Measurements from ENCODE around the gene KCTD19. TPM values are rescaled to one million over a fixed set of nuclear protein-coding genes. Genes with fewer than 3 reads are reported as not detected.

KCTD19 gene
- total RNA-seq, 1 experiment from 2014 or later, result 0.32 TPM

DNA sequence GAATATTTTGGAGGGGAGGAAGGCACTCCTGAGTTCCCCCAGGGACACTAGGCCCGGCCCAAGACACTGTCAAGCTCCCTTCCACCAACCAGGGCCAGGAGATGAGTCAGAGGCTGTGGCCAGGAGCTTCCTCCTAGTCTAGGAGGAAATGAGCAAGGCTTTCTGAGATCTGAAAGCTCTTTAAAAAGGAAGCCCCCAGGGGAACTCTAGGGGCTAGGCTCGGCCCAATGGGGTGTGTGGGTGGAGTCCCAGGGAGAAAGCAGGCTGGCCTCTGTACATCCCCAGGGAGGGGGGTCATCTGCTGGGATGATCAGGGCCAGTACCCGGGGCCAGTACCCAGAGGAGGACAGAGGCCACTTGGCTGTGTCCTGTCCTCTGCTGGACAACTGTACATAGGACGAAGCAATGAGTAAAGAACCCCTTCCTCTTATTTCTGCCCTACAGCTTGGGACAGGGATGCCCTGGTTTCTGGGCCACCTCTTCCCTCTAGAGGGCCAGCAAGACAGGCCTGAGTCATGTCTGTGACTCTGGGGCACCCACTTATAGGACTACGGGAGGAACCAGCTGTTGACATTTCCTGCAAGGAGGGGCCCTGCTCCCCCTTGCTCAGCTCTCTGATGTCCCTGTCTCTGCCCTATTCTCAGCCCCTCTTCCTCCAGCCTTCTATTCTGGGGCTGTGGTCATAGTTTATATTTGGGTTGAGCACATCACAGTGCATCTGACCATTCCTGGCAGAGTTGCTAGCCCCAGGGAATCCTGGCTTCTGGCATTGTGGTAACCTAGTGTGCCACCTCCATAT is 82.0 kb downstream of the KCTD19 start:
- POLR2A ChIA-PET (ENCODE audit: low non-redundant PET), result interaction anchor here (0.6 kb wide), 1 partner anchor 266 kb away, joined by 4 read pairs; no protein-coding TSS in a partner anchor
- no TSS peak for BruUV-seq (replicated peaks)
- Histone ChIP-seq H3K27me3 (replicated peaks; ENCODE audit: insufficient read depth, low read depth, low read length, poor library complexity) (no peaks in the 10 kb centered on the region), H3K9me3 (ENCODE audit: low read depth, low read length, poor library complexity, severe bottlenecking) (no peaks in the 10 kb centered on the region), H3K36me3 (ENCODE audit: insufficient read depth, low read length, poor library complexity, severe bottlenecking) (no peaks in the 10 kb centered on the region), H3K4me3 (ENCODE audit: low read depth, low read length, poor library complexity, severe bottlenecking) (no peak overlapping the region), H3K4me1 (ENCODE audit: insufficient read depth, low read length, poor library complexity, severe bottlenecking) (peaks cover 67% of the 10 kb centered on the region), H3K27ac (ENCODE audit: low read depth, low read length, poor library complexity, severe bottlenecking) (peak overlapping the region; percentile 79)
- peak; percentile 95 for DNase-seq (ENCODE audit: low spot score)
- TF ChIP-seq EZH2 (IDR thresholded peaks at IDR 0.05; ENCODE audit: borderline replicate concordance, low read depth, low read length, poor library complexity, severe bottlenecking), result no peak
- intact Hi-C loops (cut with micrococcal nuclease; ENCODE audit: unreplicated experiment), result no loop called here
- CTCF ChIA-PET, result interaction anchor here (0.5 to 1.1 kb wide), 4 partner anchors 44 to 287 kb away, joined by 3 to 8 read pairs (median 6); no protein-coding TSS in a partner anchor

DNA sequence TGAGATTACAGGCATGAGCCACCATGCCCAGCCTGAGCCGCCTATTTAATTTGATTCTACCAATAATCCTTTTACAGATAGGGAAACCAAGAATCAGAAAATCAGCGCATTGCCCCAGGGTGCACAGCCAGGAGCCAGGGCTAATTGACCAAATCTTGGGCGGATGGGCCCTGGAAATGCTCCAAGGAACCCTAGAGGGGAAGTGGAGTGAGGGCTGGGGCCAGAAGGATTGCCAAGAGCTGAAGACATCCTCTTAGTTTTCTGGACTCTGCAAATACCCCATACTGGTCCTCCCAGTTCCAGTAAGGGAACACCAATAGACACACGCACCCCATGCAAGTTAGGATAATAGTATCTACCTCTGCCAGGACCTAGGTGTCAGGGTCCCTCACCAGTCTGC is 83.1 kb downstream of the KCTD19 start:
- no peaks in the 10 kb centered on the region for H3K9me3 ChIP-seq (ENCODE audit: low read depth, low read length, poor library complexity, severe bottlenecking)
- peak overlapping the region; percentile 79 for H3K27ac ChIP-seq (ENCODE audit: low read depth, low read length, poor library complexity, severe bottlenecking)
- no peak overlapping the region for H3K4me3 ChIP-seq (ENCODE audit: low read depth, low read length, poor library complexity, severe bottlenecking)
- intact Hi-C loops (cut with micrococcal nuclease; ENCODE audit: unreplicated experiment), result no loop called here
- ChIA-PET CTCF (no interaction called here), POLR2A (ENCODE audit: low non-redundant PET) (interaction anchor here (0.6 kb wide), 1 partner anchor 12 kb away, joined by 3 read pairs; no protein-coding TSS in a partner anchor)
- peak; percentile 37 for DNase-seq (ENCODE audit: low spot score)
- peaks cover 58% of the 10 kb centered on the region for H3K4me1 ChIP-seq (ENCODE audit: insufficient read depth, low read length, poor library complexity, severe bottlenecking)
- peaks cover 2% of the 10 kb centered on the region for H3K36me3 ChIP-seq (ENCODE audit: insufficient read depth, low read length, poor library complexity, severe bottlenecking)
- no TSS peak for BruUV-seq (replicated peaks)
- H3K27me3 ChIP-seq (replicated peaks; ENCODE audit: insufficient read depth, low read depth, low read length, poor library complexity), result no peaks in the 10 kb centered on the region
- no peak for TF ChIP-seq EZH2 (IDR thresholded peaks at IDR 0.05; ENCODE audit: borderline replicate concordance, low read depth, low read length, poor library complexity, severe bottlenecking)
- TF ChIP-seq, protein P1, sequence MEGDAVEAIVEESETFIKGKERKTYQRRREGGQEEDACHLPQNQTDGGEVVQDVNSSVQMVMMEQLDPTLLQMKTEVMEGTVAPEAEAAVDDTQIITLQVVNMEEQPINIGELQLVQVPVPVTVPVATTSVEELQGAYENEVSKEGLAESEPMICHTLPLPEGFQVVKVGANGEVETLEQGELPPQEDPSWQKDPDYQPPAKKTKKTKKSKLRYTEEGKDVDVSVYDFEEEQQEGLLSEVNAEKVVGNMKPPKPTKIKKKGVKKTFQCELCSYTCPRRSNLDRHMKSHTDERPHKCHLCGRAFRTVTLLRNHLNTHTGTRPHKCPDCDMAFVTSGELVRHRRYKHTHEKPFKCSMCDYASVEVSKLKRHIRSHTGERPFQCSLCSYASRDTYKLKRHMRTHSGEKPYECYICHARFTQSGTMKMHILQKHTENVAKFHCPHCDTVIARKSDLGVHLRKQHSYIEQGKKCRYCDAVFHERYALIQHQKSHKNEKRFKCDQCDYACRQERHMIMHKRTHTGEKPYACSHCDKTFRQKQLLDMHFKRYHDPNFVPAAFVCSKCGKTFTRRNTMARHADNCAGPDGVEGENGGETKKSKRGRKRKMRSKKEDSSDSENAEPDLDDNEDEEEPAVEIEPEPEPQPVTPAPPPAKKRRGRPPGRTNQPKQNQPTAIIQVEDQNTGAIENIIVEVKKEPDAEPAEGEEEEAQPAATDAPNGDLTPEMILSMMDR (conservative IDR thresholded peaks at IDR 0.05; ENCODE audit: low read depth, low read length), result no peak

DNA sequence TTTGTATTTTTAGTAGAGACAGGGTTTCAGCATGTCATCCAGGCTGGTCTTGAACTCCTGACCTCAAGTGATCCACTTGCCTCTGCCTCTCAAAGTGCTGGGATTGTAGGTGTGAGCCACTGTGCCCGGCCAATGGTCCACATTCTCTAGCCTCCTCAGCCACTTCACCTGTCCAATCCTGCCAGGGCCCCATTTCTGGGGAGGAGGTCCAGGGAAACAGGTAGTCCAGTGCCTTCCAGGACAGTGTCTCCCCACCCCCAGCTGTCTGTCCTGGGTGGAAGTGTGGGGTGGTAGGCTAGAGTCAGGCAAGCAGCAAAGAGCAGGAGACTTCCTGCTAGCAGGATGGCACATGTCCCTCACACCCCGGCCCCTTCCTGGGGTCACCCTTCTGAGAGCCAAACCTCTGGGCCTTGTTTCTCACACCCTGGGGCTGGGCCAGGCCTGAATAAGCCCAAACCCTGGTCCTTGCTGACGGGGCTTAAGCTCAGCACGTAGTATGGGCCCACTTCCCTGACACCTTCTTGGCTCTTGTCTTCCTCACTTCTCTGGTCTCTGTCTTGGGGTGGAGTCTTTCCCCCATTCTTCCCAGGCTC is 84.3 kb downstream of the KCTD19 start:
- no peak overlapping the region for H3K4me3 ChIP-seq (ENCODE audit: low read depth, low read length, poor library complexity, severe bottlenecking)
- H3K4me1 ChIP-seq (ENCODE audit: insufficient read depth, low read length, poor library complexity, severe bottlenecking), result peaks cover 48% of the 10 kb centered on the region
- CTCF ChIA-PET, result no interaction called here
- H3K27me3 ChIP-seq (replicated peaks; ENCODE audit: insufficient read depth, low read depth, low read length, poor library complexity), result no peaks in the 10 kb centered on the region
- no peak for TF ChIP-seq EZH2 (IDR thresholded peaks at IDR 0.05; ENCODE audit: borderline replicate concordance, low read depth, low read length, poor library complexity, severe bottlenecking)
- TF ChIP-seq, protein P1 (conservative IDR thresholded peaks at IDR 0.05; ENCODE audit: low read depth, low read length), result no peak
- H3K36me3 ChIP-seq (ENCODE audit: insufficient read depth, low read length, poor library complexity, severe bottlenecking), result peaks cover 12% of the 10 kb centered on the region
- H3K9me3 ChIP-seq (ENCODE audit: low read depth, low read length, poor library complexity, severe bottlenecking), result no peaks in the 10 kb centered on the region
- no TSS peak for BruUV-seq (replicated peaks)
- DNase-seq (ENCODE audit: low spot score), result no peak
- POLR2A ChIA-PET (ENCODE audit: low non-redundant PET), result no interaction called here
- intact Hi-C loops (cut with micrococcal nuclease; ENCODE audit: unreplicated experiment), result no loop called here
- H3K27ac ChIP-seq (ENCODE audit: low read depth, low read length, poor library complexity, severe bottlenecking), result peak overlapping the region; percentile 80
